HT-29 (cell line): ENCODE data around the gene QRSL1. TPM values are rescaled to one million over a fixed set of nuclear protein-coding genes. Genes with fewer than 3 reads are reported as not detected.

Experiments used
- small RNA-seq: library from RNA; depleted of rRNA; stranded (forward); fragments of <200 nt; gene quantifications from one replicate; pipeline ENCODE3, GENCODE V24; 2014
- total RNA-seq: library from RNA; depleted of rRNA; stranded (reverse); fragments of >200 nt; shearing (Covaris generic); gene quantifications from 2 replicates; pipeline ENCODE4 v1.2.3, GENCODE V29; 2014; rRNA removed

QRSL1 gene
- total RNA-seq, 1 experiment from 2014 or later: 5.7 TPM

Small RNA genes lying within 50 kb of the gene (small RNA-seq; reads per million reads assigned to genes)
- gene RNU6-527P: not detected

Other genes with a start within 250 kb of the QRSL1 start
- 4.1 and 4.4 TPM in 2 replicates for gene RTN4IP1, start 80 bp upstream of the QRSL1 start, total RNA-seq